ENCODE measurements around the gene IGF1R. TPM values are rescaled to one million over a fixed set of nuclear protein-coding genes. Genes with fewer than 3 reads are reported as not detected.

The IGF1R gene
- total RNA-seq, 1 donor from 2014 or later = 47.7 TPM

- H3K4me3 ChIP-seq = no peak overlapping the region
- intact Hi-C loops (cut with DNase I) = no loop called here
- DNase-seq (no peak), ATAC-seq (no peak)
- no peak overlapping the region for H3K27ac ChIP-seq
- no peaks in the 10 kb centered on the region for H3K36me3 ChIP-seq
- no peaks in the 10 kb centered on the region for H3K27me3 ChIP-seq (ENCODE audit: low read depth)
- peaks cover 35% of the 10 kb centered on the region for H3K4me1 ChIP-seq
- no peaks in the 10 kb centered on the region for H3K9me3 ChIP-seq
- no peak for TF ChIP-seq CTCF (IDR thresholded peaks at IDR 0.05)
Observed at GRCh38 chr15:98794748-98795147, 146.4 kb downstream of the IGF1R start.

- no peak for ATAC-seq
- TF ChIP-seq CTCF (IDR thresholded peaks at IDR 0.05) = no peak
- Histone ChIP-seq H3K9me3 (no peaks in the 10 kb centered on the region), H3K4me3 (no peak overlapping the region), H3K27me3 (ENCODE audit: low read depth) (no peaks in the 10 kb centered on the region), H3K27ac (no peak overlapping the region), H3K36me3 (no peaks in the 10 kb centered on the region), H3K4me1 (peaks cover 45% of the 10 kb centered on the region)
- intact Hi-C loops (cut with DNase I) = no loop called here
- no peak for DNase-seq
Observed at GRCh38 chr15:98795980-98796379, 147.6 kb downstream of the IGF1R start.

GRCh38 chr15:98796685-98797357 lies 148.5 kb downstream of the IGF1R start:
- DNase-seq (no peak), ATAC-seq (no peak)
- peaks cover 48% of the 10 kb centered on the region for H3K4me1 ChIP-seq
- no peaks in the 10 kb centered on the region for H3K9me3 ChIP-seq
- TF ChIP-seq CTCF (IDR thresholded peaks at IDR 0.05) = no peak
- intact Hi-C loops (cut with DNase I) = no loop called here
- no peak overlapping the region for H3K27ac ChIP-seq
- H3K27me3 ChIP-seq (ENCODE audit: low read depth) = no peaks in the 10 kb centered on the region
- H3K4me3 ChIP-seq = no peak overlapping the region
- H3K36me3 ChIP-seq = no peaks in the 10 kb centered on the region

GRCh38 chr15:98798375-98798893 lies 150.1 kb downstream of the IGF1R start:
- no peaks in the 10 kb centered on the region for H3K9me3 ChIP-seq
- H3K27ac ChIP-seq = no peak overlapping the region
- DNase-seq = no peak
- no peak for TF ChIP-seq CTCF (IDR thresholded peaks at IDR 0.05)
- intact Hi-C loops (cut with DNase I) = no loop called here
- no peaks in the 10 kb centered on the region for H3K27me3 ChIP-seq (ENCODE audit: low read depth)
- ATAC-seq = no peak
- H3K36me3 ChIP-seq = no peaks in the 10 kb centered on the region
- H3K4me3 ChIP-seq = no peak overlapping the region
- peaks cover 43% of the 10 kb centered on the region for H3K4me1 ChIP-seq

DNA sequence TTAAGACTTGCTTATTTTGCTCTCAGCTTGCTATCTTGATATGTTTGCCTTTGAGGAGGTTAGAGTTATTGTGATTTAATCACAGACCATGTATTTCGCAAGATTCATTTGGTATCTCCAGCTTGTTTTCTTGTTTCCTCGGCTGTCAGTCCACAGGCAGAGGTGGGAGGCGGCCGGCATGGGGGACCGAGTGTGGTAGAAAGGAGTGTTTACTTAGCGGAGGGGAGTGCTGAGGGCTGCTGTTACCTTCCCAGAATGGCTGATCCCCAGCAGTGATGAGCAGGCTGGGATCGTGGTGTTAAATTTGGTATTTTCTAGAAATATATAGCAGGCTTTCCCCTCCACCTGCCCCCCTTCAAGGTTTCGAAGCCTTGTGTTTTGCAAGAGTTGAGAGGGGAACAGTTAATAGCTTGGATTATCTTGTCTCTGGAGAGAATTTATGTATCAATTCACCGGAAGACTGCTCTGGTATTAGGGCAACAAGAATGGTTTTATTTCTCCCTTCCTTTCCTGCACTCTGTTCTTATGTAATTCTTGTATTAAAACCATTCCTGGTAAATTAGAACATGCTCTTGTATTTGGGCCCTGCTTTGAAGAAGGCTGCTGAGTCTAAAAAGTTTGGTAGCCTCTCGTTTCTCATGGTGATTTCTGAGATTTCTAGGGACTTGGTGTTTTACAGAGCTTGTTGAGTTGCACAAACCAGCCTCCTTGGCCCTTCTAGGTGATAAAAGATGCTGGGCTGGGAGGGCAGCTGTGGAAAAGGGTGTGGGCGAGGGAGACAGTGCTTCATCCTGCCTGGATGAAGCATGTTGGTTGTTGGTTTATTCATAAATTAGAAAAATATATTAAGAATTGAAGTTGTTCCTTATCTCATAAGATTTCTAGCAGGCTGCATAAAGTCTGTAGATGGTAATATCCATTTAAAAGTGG lies 151.4 kb downstream of the IGF1R start:
- TF ChIP-seq CTCF (IDR thresholded peaks at IDR 0.05) = no peak
- Histone ChIP-seq H3K27me3 (ENCODE audit: low read depth) (no peaks in the 10 kb centered on the region), H3K27ac (peak overlapping the region; percentile 39), H3K9me3 (no peaks in the 10 kb centered on the region), H3K36me3 (no peaks in the 10 kb centered on the region), H3K4me1 (peaks cover 38% of the 10 kb centered on the region), H3K4me3 (no peak overlapping the region)
- ATAC-seq = peak in 1 of 2 donors; percentile 55
- intact Hi-C loops (cut with DNase I) = no loop called here
- DNase-seq = peak; percentile 49
